H1 (cell line): Measurements from ENCODE around the gene CMTM5. TPM values are rescaled to one million over a fixed set of nuclear protein-coding genes. Genes with fewer than 3 reads are reported as not detected.

Experiments
- CTCF ChIA-PET: fragments of 300-600 bp; sonication (Branson Sonifier 250); formaldehyde crosslinking; loops from one replicate; lab custom pipeline; 2021; ENCODE audit not compliant: partially characterized antibody; lab: Charles Lee
- POLR2A ChIA-PET: fragments of 300-600 bp; sonication (Branson Sonifier 250); formaldehyde crosslinking; loops from one replicate; lab custom pipeline; 2021; ENCODE audit warnings: inconsistent platforms; ENCODE audit not compliant: partially characterized antibody; lab: Charles Lee
- DNase-seq, 2 experiments: peaks; one replicate each; pipeline versions ENCODE4 v3.0.0 to v3.0.0-alpha.2; 2010 to 2022; ENCODE audit warnings: low spot score in 2 of 2, low read depth in 1 of 2, mixed read lengths in 1 of 2
- FAIRE-seq: peaks from 2 replicates; lab custom pipeline; 2011; peaks lifted over from hg19 to GRCh38; lab: Jason Lieb, UNC
- H2AFZ ChIP-seq: 2 replicates; pipeline ENCODE4 v1.8.1; 2012; ENCODE audit warnings: low read length, inconsistent platforms
- H2AK5ac ChIP-seq: 2 replicates; pipeline ENCODE4 v1.6.1; 2013; ENCODE audit warnings: low read depth, low read length
- H2BK120ac ChIP-seq: replicated peaks from 2 replicates; pipeline ENCODE3; 2013; ENCODE audit warnings: low read depth, low read length, inconsistent platforms
- H2BK12ac ChIP-seq: 2 replicates; pipeline ENCODE4 v1.6.1; 2013; ENCODE audit warnings: low read depth, low read length
- H2BK15ac ChIP-seq: 2 replicates; pipeline ENCODE4 v1.6.1; 2013; ENCODE audit warnings: low read length
- H2BK20ac ChIP-seq: 2 replicates; pipeline ENCODE4 v1.6.1; 2013; ENCODE audit warnings: low read length
- H2BK5ac ChIP-seq: 2 replicates; pipeline ENCODE4 v1.6.1; 2013; ENCODE audit warnings: low read depth, low read length
- H3K14ac ChIP-seq: 2 replicates; pipeline ENCODE4 v1.6.1; 2013; ENCODE audit warnings: inconsistent platforms; ENCODE audit not compliant: insufficient read length
- H3K18ac ChIP-seq: 2 replicates; pipeline ENCODE4 v1.6.1; 2013; ENCODE audit warnings: low read length; ENCODE audit errors: extremely low read depth
- H3K23ac ChIP-seq: 2 replicates; pipeline ENCODE4 v1.6.1; 2013; ENCODE audit warnings: inconsistent platforms; ENCODE audit not compliant: insufficient read length
- H3K23me2 ChIP-seq: 2 replicates; pipeline ENCODE4 v1.6.1; 2013; ENCODE audit warnings: low read depth, low read length
- H3K27ac ChIP-seq: 2 replicates; pipeline ENCODE4 v1.6.1; 2011; ENCODE audit warnings: low read depth, low read length, inconsistent platforms
- H3K27me3 ChIP-seq, 4 experiments: replicated peaks in 1 of 4; 1 replicate in 1 of 4; 2 replicates in 3 of 4; pipeline versions ENCODE4 v1.6.1 to v1.8.1; 2011 to 2013; ENCODE audit warnings: low read length in 3 of 4, mild to moderate bottlenecking in 3 of 4, inconsistent platforms in 2 of 4, mixed read lengths in 2 of 4, moderate library complexity in 1 of 4; ENCODE audit not compliant: control insufficient read depth in 3 of 4, insufficient read depth in 3 of 4; ENCODE audit errors: extremely low read depth in 1 of 4
- H3K36me3 ChIP-seq, 4 experiments: 2 replicates each; pipeline versions ENCODE4 v1.6.1 to v1.8.1; 2011 to 2013; ENCODE audit warnings: mild to moderate bottlenecking in 4 of 4, low read length in 3 of 4, moderate library complexity in 2 of 4, control low read depth in 1 of 4, inconsistent platforms in 1 of 4; ENCODE audit not compliant: insufficient read depth in 4 of 4, control insufficient read depth in 2 of 4
- H3K4ac ChIP-seq: replicated peaks from 2 replicates; pipeline ENCODE3; 2013; ENCODE audit warnings: low read length, low read depth, mixed read lengths, inconsistent platforms; ENCODE audit not compliant: insufficient read length
- H3K4me1 ChIP-seq, 4 experiments: replicated peaks in 1 of 4; 1 replicate in 1 of 4; 2 replicates in 3 of 4; pipeline versions ENCODE4 v1.6.1 to v1.8.1; 2011 to 2013; ENCODE audit warnings: low read length in 3 of 4, inconsistent platforms in 2 of 4, mixed read lengths in 1 of 4; ENCODE audit not compliant: insufficient read depth in 4 of 4, control insufficient read depth in 3 of 4
- H3K4me2 ChIP-seq, 2 experiments: 2 replicates each; pipeline versions ENCODE4 v1.6.1 to v1.8.1; 2011 to 2013; ENCODE audit warnings: low read depth in 2 of 2, low read length in 2 of 2, control low read depth in 1 of 2, inconsistent platforms in 1 of 2, mild to moderate bottlenecking in 1 of 2; ENCODE audit not compliant: insufficient read depth in 1 of 2
- H3K4me3 ChIP-seq, 4 experiments: fragments of 200-600, 300-600 bp in 1 of 4; sonication (generic), shearing (Covaris generic), sonication (Bioruptor Twin) in 1 of 4; 2 replicates each; pipeline versions ENCODE4 v1.5.1 to v1.8.1; 2011 to 2016; ENCODE audit warnings: low read length in 4 of 4, low read depth in 3 of 4, control low read depth in 2 of 4, inconsistent platforms in 2 of 4, mild to moderate bottlenecking in 2 of 4, mixed read lengths in 1 of 4, moderate library complexity in 1 of 4; ENCODE audit not compliant: insufficient read depth in 2 of 4; ENCODE audit errors: extremely low read depth in 1 of 4
- H3K56ac ChIP-seq: replicated peaks from 2 replicates; pipeline ENCODE3; 2013; ENCODE audit warnings: low read depth, mild to moderate bottlenecking, mixed read lengths, low read length, inconsistent platforms; ENCODE audit not compliant: insufficient read length
- H3K79me1 ChIP-seq: 2 replicates; pipeline ENCODE4 v1.6.1; 2013; ENCODE audit warnings: low read depth, low read length, control low read depth
- H3K79me2 ChIP-seq, 2 experiments: 2 replicates each; pipeline versions ENCODE4 v1.6.1 to v1.8.1; 2012 to 2013; ENCODE audit warnings: low read length in 2 of 2, mild to moderate bottlenecking in 2 of 2, inconsistent platforms in 1 of 2; ENCODE audit not compliant: insufficient read depth in 2 of 2, control insufficient read depth in 1 of 2
- H3K9ac ChIP-seq, 4 experiments: replicated peaks in 1 of 4; 1 replicate in 1 of 4; 2 replicates in 3 of 4; pipeline versions ENCODE4 v1.6.1 to v1.8.1; 2011 to 2013; ENCODE audit warnings: low read depth in 3 of 4, low read length in 3 of 4, control low read depth in 2 of 4, mild to moderate bottlenecking in 2 of 4, moderate library complexity in 2 of 4, inconsistent platforms in 1 of 4; ENCODE audit errors: extremely low read depth in 1 of 4
- H3K9me3 ChIP-seq, 2 experiments: 2 replicates each; pipeline versions ENCODE4 v1.6.1 to v1.8.1; 2012 to 2013; ENCODE audit warnings: mild to moderate bottlenecking in 2 of 2, moderate library complexity in 2 of 2, control low read depth in 1 of 2, inconsistent platforms in 1 of 2, low read depth in 1 of 2, low read length in 1 of 2, mixed read lengths in 1 of 2; ENCODE audit not compliant: insufficient read depth in 2 of 2
- H4K20me1 ChIP-seq, 2 experiments: replicated peaks in 1 of 2; 2 replicates each; pipeline versions ENCODE3 to v1.8.1; 2011 to 2013; ENCODE audit warnings: inconsistent platforms in 2 of 2, low read length in 2 of 2, mild to moderate bottlenecking in 1 of 2; ENCODE audit not compliant: insufficient read depth in 2 of 2, control insufficient read depth in 1 of 2
- H4K5ac ChIP-seq: 2 replicates; pipeline ENCODE4 v1.6.1; 2013; ENCODE audit warnings: low read length, low read depth, mixed read lengths, inconsistent platforms; ENCODE audit not compliant: insufficient read length
- H4K8ac ChIP-seq: 2 replicates; pipeline ENCODE4 v1.8.0; 2013; ENCODE audit warnings: mild to moderate bottlenecking, moderate library complexity, low read length, inconsistent platforms; ENCODE audit not compliant: insufficient read depth; ENCODE audit errors: extremely low read depth
- H4K91ac ChIP-seq: replicated peaks from 2 replicates; pipeline ENCODE3; 2013; ENCODE audit warnings: low read length, mixed read lengths, inconsistent platforms; ENCODE audit not compliant: insufficient read length
- ATF2 ChIP-seq: IDR thresholded peaks from 2 replicates; pipeline ENCODE4 v1.6.1; 2012; ENCODE audit warnings: low read length, inconsistent platforms
- HDAC2 ChIP-seq, 2 experiments: fragments of 300-600 bp in 1 of 2; sonication (generic) in 1 of 2; IDR thresholded peaks; 2 replicates each; pipeline ENCODE4 v1.6.1; 2011 to 2012; ENCODE audit warnings: low read depth in 2 of 2, low read length in 2 of 2, mild to moderate bottlenecking in 2 of 2, moderate library complexity in 2 of 2, borderline replicate concordance in 1 of 2, inconsistent platforms in 1 of 2
- KDM4A ChIP-seq: IDR thresholded peaks from one replicate; pipeline ENCODE4 v1.7.1; 2012; ENCODE audit warnings: low read depth, mild to moderate bottlenecking, moderate library complexity, low read length, inconsistent platforms; ENCODE audit not compliant: severe bottlenecking
- MAX ChIP-seq: IDR thresholded peaks from 2 replicates; pipeline ENCODE4 v1.6.1; 2012; ENCODE audit warnings: inconsistent platforms
- NANOG ChIP-seq: IDR thresholded peaks from 2 replicates; pipeline ENCODE4 v1.6.1; 2011; ENCODE audit warnings: low read length, low read depth, mild to moderate bottlenecking, inconsistent platforms; ENCODE audit not compliant: insufficient read depth, poor library complexity, severe bottlenecking
- NRF1 ChIP-seq: IDR thresholded peaks from 2 replicates; pipeline ENCODE4 v1.6.1; 2011; ENCODE audit warnings: mild to moderate bottlenecking, low read depth, low read length, improper control_type of control experiment
- WGBS, 2 experiments: shearing (Covaris generic) in 1 of 2; methylation state at CpG; one replicate each; pipeline versions ENCODE4 v1.1.6 to v1.1.7; 2013 to 2015; ENCODE audit warnings: low lambda C conversion rate in 2 of 2, mixed read lengths in 2 of 2, inconsistent platforms in 1 of 2, low coverage in 1 of 2, missing lambda C conversion rate in 1 of 2; ENCODE audit not compliant: insufficient replicate concordance in 2 of 2, insufficient coverage in 1 of 2, insufficient read length in 1 of 2; ENCODE audit errors: extremely low coverage in 1 of 2, missing lambda C conversion rate in 1 of 2; 5-methylcytosine and 5-hydroxymethylcytosine counted together
- polyA plus RNA-seq, 7 experiments: library from polyadenylated mRNA; depleted of rRNA in 3 of 7; stranded (reverse) in 5 of 7; unstranded in 2 of 7; fragments of >200 nt in 5 of 7; fragments of 200-250 nt in 2 of 7; gene quantifications; 1 replicate in 5 of 7; 2 replicates in 1 of 7; 4 replicates in 1 of 7; pipeline versions ENCODE4 v1.2.1 to v1.2.3, GENCODE V29; 2011 to 2013; ENCODE audit warnings: missing spikeins in 2 of 7, mixed read lengths in 2 of 7
- total RNA-seq: library from RNA; stranded (reverse); fragmentation: NEBNext Ultra II Directional; extraction: Animal tissue kit (Norgen Biotek cat#: 25700); gene quantifications from 2 replicates; pipeline ENCODE4 v1.2.1, GENCODE V29; 2021

CMTM5 gene
- total and polyA plus RNA-seq, 2 of the 8 experiments (the other 6 are each of a cell fraction or from before 2014, with no cell fraction given), result 2.1 TPM; not detected in 1

DNA sequence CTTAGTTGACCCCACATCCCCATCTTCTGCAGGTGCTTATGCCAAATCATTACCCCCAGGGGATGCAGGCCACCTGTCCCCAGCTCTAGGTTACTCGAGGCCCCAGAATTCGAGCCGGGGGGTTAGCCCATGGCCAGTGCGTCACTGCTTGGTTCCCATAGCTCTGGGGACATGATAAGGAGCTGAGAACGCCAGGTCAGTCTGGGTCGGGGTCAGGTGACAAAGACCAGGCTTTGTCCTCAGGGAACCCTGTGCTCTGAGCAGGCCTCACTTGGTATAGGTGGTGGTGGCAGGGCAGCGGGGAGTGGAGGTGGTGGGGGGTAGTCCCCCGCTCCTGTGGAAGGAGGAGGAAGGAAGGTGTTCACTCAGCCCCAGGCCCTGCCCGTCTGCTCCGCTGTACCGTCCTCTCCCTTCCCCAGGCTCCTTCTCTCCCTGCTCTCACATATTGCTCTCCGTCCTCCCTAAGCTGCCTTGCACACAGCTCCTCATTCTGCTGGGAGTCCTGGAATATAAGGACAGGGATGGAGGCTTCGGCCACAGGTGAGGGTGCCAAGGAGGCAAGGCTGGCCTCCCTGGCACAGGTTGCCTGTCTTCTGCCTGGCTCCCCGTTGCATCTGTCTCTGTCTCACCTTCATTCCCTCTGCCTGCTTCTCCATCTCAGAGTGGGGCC is 33.3 kb downstream of the CMTM5 start:
- Histone ChIP-seq H4K91ac (no peak overlapping the region), H2BK20ac (no peak overlapping the region), H3K4me3 (no peak overlapping the region), H3K56ac (no peak overlapping the region), H4K20me1 (no peaks in the 10 kb centered on the region), H3K18ac (no peak overlapping the region), H3K27ac (no peak overlapping the region), H2BK12ac (no peak overlapping the region), H3K79me1 (no peaks in the 10 kb centered on the region), H3K4me1 (no peaks in the 10 kb centered on the region; a peak in 1 of 7 replicates), H4K5ac (no peak overlapping the region), H3K9ac (no peak overlapping the region), H2AK5ac (no peak overlapping the region), H3K23ac (no peak overlapping the region), H2BK5ac (no peak overlapping the region), H2BK120ac (no peak overlapping the region), H3K9me3 (no peaks in the 10 kb centered on the region), H3K23me2 (no peaks in the 10 kb centered on the region), H2AFZ (no peak overlapping the region), H3K27me3 (no peaks in the 10 kb centered on the region; a peak in 3 of 7 replicates), H3K36me3 (no peaks in the 10 kb centered on the region), H3K4ac (no peak overlapping the region), H3K14ac (no peak overlapping the region), H4K8ac (no peak overlapping the region; the same call in 1 of the 2 replicates)
- no peak for FAIRE-seq
- ChIA-PET POLR2A (interaction anchor here (1.4 to 1.5 kb wide), 2 partner anchors 14 to 83 kb away, joined by 4 read pairs; no protein-coding TSS in a partner anchor), CTCF (interaction anchor here (1.0 to 2.4 kb wide), 6 partner anchors 11 to 30 kb away, joined by 3 to 6 read pairs (median 4); no protein-coding TSS in a partner anchor)
- 89% methylated on average over 14 of the region's 14 CpGs; no CpG with 5 or more reads in 1 of the 2 experiments for WGBS, 2 experiments
- no peak for TF ChIP-seq NRF1
- no peak for TF ChIP-seq KDM4A
- TF ChIP-seq ATF2, result no peak
- no peak for TF ChIP-seq NANOG
- no peak for TF ChIP-seq MAX
- no peak for TF ChIP-seq HDAC2 (IDR thresholded peaks at IDR 0.05; ENCODE audit: borderline replicate concordance in 1 of 2, low read depth in 2 of 2, low read length in 2 of 2)
- TF ChIP-seq, all 59 proteins: peak for 0
- no peak overlapping the region for H2BK15ac ChIP-seq
- DNase-seq, result no peak
- H3K4me2 ChIP-seq, result no peak overlapping the region
- no peaks in the 10 kb centered on the region for H3K79me2 ChIP-seq
